GM12874 (cell line): ENCODE results near the gene MCOLN2.

Experiments
- TF ChIP-seq, protein P1 (sequence below): IDR thresholded peaks from 2 replicates; pipeline ENCODE4 v1.5.1; 2011; ENCODE audit warnings: low read depth, mild to moderate bottlenecking, control low read depth, low read length, moderate library complexity; ENCODE audit not compliant: insufficient read depth

The MCOLN2 gene

DNA sequence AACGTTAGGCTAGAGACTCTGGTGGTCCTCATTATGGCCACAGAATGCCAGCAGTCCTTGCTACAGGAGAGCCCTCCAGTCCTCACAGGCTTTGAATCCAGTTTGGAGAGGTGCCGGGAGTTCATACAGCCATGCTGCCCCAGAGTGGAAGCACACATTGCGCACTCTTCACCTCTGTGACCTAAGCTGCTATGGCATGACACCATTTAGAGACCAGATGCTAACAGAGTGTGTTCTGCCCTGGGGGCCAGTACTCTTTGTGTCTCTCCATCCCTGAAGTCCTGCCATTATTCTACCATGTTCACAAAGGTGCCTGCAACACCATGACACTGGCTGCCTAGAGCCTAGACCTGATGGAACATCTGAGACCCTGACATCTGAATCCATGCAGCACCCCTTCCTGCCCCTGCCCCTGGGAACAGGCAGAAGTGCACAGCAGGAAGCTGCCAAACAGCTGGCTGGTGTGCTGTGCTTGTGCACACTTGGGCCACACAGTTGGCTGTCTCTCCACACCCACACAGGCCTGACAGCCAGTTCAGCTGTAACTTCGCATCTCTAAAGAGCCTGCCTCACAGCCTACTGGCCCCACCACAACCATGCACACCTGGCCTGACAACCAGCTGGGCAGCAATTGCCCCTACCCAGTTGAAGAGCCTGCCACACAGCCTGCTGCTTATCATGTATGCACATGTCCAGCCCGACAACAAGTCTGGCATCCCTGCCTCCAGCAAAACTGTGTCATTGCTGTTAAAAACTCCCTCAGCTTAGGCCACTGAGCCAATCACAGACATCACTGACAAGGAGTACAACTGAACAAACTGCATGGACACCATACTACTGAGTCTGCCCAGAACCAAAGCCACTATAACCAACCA lies 49.1 kb downstream of the MCOLN2 start:
- TF ChIP-seq, protein P1, sequence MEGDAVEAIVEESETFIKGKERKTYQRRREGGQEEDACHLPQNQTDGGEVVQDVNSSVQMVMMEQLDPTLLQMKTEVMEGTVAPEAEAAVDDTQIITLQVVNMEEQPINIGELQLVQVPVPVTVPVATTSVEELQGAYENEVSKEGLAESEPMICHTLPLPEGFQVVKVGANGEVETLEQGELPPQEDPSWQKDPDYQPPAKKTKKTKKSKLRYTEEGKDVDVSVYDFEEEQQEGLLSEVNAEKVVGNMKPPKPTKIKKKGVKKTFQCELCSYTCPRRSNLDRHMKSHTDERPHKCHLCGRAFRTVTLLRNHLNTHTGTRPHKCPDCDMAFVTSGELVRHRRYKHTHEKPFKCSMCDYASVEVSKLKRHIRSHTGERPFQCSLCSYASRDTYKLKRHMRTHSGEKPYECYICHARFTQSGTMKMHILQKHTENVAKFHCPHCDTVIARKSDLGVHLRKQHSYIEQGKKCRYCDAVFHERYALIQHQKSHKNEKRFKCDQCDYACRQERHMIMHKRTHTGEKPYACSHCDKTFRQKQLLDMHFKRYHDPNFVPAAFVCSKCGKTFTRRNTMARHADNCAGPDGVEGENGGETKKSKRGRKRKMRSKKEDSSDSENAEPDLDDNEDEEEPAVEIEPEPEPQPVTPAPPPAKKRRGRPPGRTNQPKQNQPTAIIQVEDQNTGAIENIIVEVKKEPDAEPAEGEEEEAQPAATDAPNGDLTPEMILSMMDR, result no peak

DNA sequence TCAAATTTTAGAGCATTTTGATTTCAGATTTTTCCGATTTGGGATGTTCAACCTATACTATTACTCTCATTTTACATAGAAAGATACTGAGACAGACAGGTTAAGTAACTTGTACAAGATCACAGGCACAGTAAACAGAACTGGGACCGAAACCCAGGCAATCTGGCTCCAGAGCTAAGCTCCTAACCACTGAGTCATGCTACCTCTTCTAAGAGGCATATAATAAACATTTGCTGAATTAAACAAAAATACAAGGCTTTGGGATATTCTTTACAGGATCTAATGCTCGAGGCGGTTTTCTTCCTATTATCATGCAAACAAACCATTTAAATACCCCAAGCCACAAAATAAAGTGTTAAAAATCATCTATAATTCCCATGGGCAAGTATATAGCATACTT lies 50.3 kb downstream of the MCOLN2 start:
- TF ChIP-seq, protein P1, result no peak

DNA sequence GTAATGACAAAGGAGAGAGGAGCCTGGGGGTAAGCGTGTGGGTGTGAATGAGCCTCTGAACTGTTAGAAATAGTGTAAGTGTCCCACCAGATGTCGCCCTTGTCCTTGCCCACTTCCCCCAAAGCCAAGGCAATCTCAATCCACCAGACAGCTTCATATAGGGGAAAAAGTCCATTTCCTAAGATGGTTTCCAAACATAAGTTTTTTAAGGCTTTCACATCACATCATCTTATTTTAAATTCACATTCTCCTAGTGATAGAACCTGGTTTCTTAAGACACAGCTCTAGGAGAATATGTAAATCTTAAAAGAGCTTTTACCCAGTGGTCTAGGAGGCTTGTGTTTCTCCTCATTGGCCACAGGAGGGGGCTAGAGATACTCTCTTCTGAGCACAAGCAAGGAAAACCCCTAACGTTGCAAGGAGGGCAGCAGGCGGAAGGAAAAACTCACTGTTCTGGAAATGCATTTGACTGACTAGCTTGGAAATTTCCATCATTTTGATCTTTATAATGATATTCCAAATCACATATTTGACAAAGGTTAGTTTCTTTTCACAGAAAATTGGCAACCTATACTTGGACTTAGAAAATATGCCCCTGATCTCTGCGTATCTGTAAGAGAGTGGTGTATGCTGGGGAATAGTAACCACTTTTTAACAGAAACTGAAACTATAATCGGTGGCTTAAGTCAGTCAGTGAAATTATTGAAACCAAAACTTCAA lies 52.0 kb downstream of the MCOLN2 start:
- TF ChIP-seq, protein P1, result peak; percentile 63

DNA sequence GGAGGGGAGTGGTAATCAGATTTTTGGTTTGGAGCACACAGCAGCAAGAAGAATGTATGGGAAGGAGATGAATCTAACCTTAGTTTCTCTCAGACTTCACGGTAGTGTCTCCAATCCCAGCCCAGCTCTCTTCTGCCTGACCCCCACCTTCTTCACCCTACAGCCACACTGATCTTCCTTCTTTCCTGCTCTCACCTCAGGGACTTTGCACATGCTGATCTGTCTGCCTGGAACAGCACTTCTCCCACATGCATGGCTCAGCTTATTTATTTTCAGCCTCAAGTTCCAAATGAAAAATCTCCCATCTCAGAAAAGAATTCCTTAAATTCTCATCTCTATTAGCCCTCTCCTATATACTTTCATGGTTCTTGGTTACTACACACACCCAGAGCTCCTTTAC lies 55.1 kb downstream of the MCOLN2 start:
- TF ChIP-seq, protein P1, result no peak

GRCh38 chr1:84940481-84940880 lies 56.4 kb downstream of the MCOLN2 start:
- TF ChIP-seq, protein P1, result no peak

DNA sequence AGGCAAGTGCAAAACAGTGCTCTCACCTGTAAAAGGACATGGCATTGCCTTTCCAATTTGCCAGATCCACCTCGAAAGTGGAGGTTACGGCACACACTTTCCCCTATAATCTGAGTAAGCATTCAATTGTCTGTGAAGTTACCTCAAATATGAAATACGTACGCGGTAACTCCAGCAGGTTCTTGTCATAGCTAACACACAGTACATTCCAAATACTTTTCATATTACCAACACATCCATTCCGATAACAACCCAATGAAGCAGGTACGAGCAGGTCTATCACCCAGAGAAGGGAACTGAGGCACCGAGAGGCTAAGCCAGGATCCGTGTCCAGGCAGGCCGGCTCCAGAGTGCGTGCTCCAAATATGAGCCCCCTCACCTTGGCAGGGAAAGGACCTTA lies 57.2 kb downstream of the MCOLN2 start:
- TF ChIP-seq, protein P1, result no peak

DNA sequence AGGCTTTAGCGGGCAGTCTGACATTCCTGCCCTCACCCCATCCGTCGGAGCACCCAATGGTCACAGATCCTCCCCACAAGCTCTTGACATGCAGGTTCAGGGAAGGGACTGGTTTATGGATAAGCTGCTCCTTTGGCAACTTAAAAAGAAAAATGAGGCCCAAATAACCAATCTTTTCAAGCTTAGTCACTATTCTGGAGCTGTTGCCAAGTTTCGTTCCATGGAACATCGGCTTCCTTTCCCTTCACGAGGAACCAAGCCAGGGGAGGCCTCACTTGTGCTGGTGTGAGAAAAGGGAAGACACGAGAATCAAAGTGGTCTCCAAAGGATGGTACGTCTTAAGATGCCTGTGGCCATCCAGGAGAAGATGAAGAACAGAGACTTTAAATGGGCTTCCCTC lies 57.8 kb downstream of the MCOLN2 start:
- TF ChIP-seq, protein P1, result no peak
